Spleen (tissue), 7 donors: Measurements from ENCODE around the gene CNGA2.

Source experiments
- POLR2A ChIP-seq, 3 donors: fragments of 450-650 bp; IDR thresholded peaks; one replicate each; pipeline ENCODE4 v1.5.1; 2017; ENCODE audit warnings: antibody characterized with exemption in 3 of 3, mild to moderate bottlenecking in 1 of 3
- POLR2AphosphoS5 ChIP-seq, 3 donors: sonication (generic); formaldehyde crosslinking; IDR thresholded peaks; one replicate each; pipeline ENCODE4 v1.5.1; 2017; ENCODE audit warnings: antibody characterized with exemption in 3 of 3
- TF ChIP-seq, protein P1 (sequence below), 11 experiments: fragments of 200-600 bp in 7 of 11; fragments of 450-650 bp in 4 of 11; sonication (generic) in 4 of 11; IDR thresholded peaks in 8 of 11; conservative IDR thresholded peaks in 3 of 11; 1 replicate in 7 of 11; 2 replicates in 4 of 11; pipeline versions ENCODE4 v1.4.0 to v1.8.0; 2016 to 2021; ENCODE audit warnings: antibody characterized with exemption in 11 of 11, inconsistent platforms in 4 of 11, mild to moderate bottlenecking in 1 of 11
- donor health status: DM: no; HTN: no; CAD: no; lungs with moderate emphysema.
- donor health status: DM: no; HTN: no; CAD: no.
- donor health status: DM: no; HTN: no; CAD: no.

DNA sequence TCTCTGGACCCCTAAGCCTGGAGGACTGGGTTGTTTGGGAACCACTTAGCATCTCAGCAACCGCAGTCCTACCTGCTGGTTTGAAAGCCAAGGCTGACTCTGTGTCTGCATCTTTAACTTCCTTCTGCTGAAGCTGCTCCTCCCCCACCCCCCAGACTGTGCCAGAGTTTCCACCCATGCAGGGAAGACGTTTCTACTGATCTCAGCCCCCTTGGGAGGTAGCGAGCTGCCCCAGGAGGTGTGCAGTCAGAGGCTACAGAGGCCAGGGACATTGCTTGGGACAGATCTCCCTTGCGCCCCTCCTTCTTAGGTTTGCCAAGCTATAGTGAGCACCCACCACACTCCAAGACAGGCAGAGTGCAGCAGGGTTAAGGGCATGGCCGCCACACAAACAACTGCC lies 23.4 kb upstream of the CNGA2 start:
- TF ChIP-seq, protein P1, sequence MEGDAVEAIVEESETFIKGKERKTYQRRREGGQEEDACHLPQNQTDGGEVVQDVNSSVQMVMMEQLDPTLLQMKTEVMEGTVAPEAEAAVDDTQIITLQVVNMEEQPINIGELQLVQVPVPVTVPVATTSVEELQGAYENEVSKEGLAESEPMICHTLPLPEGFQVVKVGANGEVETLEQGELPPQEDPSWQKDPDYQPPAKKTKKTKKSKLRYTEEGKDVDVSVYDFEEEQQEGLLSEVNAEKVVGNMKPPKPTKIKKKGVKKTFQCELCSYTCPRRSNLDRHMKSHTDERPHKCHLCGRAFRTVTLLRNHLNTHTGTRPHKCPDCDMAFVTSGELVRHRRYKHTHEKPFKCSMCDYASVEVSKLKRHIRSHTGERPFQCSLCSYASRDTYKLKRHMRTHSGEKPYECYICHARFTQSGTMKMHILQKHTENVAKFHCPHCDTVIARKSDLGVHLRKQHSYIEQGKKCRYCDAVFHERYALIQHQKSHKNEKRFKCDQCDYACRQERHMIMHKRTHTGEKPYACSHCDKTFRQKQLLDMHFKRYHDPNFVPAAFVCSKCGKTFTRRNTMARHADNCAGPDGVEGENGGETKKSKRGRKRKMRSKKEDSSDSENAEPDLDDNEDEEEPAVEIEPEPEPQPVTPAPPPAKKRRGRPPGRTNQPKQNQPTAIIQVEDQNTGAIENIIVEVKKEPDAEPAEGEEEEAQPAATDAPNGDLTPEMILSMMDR (IDR thresholded peaks at IDR 0.05 in 8 of 11, conservative IDR thresholded peaks at IDR 0.05 in 3 of 11): no peak
- TF ChIP-seq POLR2A (IDR thresholded peaks at IDR 0.05) (no peak), POLR2AphosphoS5 (IDR thresholded peaks at IDR 0.05) (no peak)
